ENCODE data around the gene MTRF1.

- TF ChIP-seq GATA2 (IDR thresholded peaks at IDR 0.05; ENCODE audit: low read depth, low read length): no peak
- no peak for TF ChIP-seq GATA3 (IDR thresholded peaks at IDR 0.05; ENCODE audit: low read depth, low read length)
Observed at GRCh38 chr13:41312176-41312500, 48.8 kb upstream of the MTRF1 start.
